ENCODE data around the gene ASTN2.

GRCh38 chr9:116875576-116875975 is 539.3 kb downstream of the ASTN2 start:
- TF ChIP-seq CTCF (IDR thresholded peaks at IDR 0.05) (no peak), POLR2A (IDR thresholded peaks at IDR 0.05) (no peak)

All from thyroid gland (tissue), 4 donors.